OCI-M2 (cell line): ENCODE data around the gene RHCE.
"Not testable (repeated sequence)": the region's sequence is repeated elsewhere in the genome, so short reads cannot be mapped to it uniquely, and the experiment has no call there.

Source experiments
- DNase-seq: peaks from one replicate; lab custom pipeline; 2025; ENCODE audit not compliant: unreplicated experiment; lab: John Stamatoyannopoulos, UW

RHCE gene

DNA sequence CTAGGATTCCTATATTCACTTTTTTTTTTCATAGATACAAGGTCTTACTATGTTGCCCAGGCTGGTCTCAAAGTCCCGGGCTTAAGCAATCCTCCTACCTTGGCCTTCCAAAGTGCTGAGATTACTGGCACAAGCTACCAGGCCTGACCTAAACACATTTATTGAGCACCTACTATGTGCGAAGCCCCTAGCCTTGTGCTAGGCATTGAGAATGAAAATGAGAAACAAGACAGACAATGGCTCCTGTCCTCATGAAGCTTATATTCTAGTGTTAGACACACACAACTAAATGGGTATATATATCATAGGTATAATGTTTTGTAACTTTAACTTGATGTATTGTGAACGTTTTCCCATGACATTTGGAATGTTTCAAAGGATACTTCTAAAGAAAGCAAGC lies 71.0 kb downstream of the RHCE start:
- no peak for DNase-seq

DNA sequence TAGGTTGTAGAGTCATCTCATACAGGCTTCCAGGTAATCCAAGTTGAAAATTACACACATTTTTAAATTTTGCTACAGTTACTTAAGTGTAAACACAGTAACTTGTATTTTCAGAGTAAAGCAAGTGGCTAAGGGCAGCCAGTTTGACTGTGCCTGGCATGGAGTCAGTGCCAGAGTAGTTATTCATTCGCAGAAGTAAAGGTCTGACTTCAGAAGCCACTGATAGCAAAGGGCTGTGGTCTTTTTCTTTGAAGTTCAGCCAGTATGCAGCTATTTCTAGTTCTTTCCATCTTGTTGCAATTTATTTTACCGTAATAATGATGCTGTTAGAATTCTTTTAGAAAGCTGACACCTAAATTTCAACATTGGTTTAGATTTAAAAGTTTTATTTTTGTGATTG lies 73.1 kb downstream of the RHCE start:
- DNase-seq: no peak

DNA sequence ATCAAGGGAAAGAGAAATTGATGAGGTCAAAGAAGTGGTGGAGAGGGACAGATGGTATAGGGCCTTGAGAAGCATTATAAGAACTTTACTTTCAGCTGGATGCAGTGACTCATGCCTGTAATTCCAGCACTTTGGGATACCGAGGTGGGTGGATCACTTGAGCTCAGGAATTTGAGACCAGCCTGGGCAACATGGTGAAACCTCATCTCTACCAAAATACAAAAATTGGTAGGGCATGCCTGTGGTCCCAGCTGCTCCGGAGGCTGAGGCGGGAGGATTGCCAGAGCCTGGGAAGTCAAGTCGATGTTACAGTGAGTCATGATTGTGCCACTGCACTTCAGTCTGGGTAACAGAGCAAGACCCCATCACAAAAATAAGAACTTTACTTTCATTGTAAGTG lies 76.8 kb downstream of the RHCE start:
- no peak for DNase-seq

DNA sequence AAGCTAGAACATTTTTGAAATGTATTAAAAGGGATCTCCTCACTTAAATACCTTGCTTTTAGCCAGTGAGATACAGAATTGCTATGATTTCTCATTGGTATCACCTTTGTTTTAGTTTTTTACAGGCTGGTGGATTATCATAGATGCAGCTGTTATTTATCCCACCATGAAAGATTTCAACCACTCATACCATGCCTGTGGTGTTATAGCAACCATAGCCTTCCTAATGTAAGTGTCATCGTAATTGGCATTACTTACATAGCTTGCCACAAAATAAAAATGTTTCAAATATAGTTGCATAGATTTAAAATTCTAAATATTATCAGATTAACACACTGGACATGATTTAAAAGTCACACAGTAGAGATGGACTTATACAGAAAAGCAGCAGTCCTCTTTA lies 77.8 kb downstream of the RHCE start:
- no peak for DNase-seq

- no peak for DNase-seq
Measured at GRCh38 chr1:25341746-25342145, 78.9 kb downstream of the RHCE start.

DNA sequence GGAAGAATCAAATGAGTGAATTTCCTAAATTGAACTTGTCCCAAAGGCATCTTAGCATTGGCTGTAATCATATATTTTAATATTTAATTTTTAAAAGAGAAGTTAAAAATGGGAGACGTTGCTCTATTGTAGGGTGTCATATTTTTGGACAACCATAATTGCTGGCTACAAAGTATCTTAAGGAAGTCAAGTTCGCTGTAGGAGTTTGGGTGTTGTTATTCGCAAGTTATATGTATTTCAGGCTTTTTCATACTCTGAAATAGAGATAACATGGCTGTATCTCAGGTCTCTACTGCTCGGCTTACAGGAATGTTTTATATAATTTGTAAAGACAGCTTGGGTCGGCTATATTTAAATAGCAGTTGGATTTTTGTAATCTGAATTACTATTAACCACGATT lies 81.6 kb downstream of the RHCE start:
- DNase-seq: no peak

GRCh38 chr1:25338188-25338981 lies 82.2 kb downstream of the RHCE start, which contains the start of gene TMEM50A:
TMEM50A (plus strand) TSS chr1:25338334; CDS start chr1:25340487, 2,153 bp downstream.
- DNase-seq: peak; percentile 35

GRCh38 chr1:25337483-25338187 lies 83.0 kb downstream of the RHCE start:
- DNase-seq: not testable (repeated sequence)

- DNase-seq: not testable (repeated sequence)
Measured at GRCh38 chr1:25336922-25337354, 83.7 kb downstream of the RHCE start.

- not testable (repeated sequence) for DNase-seq
Measured at GRCh38 chr1:25329950-25330349, 90.7 kb downstream of the RHCE start.

- DNase-seq: not testable (repeated sequence)
Measured at GRCh38 chr1:25329336-25329735, 91.3 kb downstream of the RHCE start.

DNA sequence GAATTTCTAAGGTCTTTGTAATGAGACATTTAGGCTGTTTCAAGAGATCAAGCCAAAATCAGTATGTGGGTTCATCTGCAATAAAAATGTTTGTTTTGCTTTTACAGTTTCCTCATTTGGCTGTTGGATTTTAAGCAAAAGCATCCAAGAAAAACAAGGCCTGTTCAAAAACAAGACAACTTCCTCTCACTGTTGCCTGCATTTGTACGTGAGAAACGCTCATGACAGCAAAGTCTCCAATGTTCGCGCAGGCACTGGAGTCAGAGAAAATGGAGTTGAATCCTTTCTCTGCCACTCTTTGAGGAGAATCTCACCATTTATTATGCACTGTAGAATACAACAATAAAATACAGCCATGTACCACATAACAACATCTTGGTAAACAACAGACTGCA lies 91.8 kb downstream of the RHCE start:
- DNase-seq: not testable (repeated sequence)

DNA sequence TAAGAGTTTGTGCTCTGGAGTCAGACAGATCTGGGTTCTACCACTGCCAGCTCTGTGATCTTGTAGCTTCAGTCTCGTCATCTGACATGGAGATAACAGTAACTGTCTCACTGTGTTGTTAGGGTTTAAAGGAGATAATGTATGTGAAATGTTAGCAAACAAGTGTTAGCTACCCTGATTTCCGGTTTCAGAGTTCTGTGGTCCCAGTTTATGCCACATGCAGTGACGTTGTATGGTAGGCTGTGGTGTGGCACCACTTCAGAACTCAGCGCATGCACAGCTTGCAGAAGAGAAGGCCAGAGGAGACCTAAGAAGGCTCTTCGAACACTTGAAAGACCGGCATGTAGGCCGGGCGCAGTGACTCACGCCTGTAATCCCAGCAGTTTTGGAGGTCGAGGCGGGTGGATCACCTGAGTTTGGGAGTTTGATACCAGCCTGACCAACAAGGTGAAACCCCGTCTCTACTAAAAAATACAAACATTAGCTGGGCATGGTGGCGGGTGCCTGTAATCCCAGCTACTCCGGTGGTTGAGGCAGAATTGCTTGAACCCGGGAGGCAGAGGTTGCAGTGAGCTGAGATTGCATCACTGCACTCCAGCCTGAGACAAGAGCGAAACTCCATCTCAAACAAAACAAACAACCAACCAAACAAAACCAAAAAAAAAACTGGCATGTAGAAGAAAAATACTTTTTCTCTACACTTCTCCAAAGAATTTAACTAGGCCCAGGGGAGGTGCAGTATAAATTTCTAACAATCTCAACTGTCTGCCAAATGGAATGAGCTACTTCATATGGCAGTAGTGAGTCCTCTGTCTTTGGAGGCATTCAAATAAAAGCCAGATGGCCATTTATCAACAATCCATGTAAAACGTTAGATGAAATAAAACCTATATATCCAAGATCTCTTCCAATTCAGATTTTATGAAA lies 92.5 kb downstream of the RHCE start:
- DNase-seq: not testable (repeated sequence)

GRCh38 chr1:25324407-25324806 lies 96.2 kb downstream of the RHCE start:
- DNase-seq: not testable (repeated sequence)

GRCh38 chr1:25322127-25322526 lies 98.5 kb downstream of the RHCE start:
- not testable (repeated sequence) for DNase-seq

DNA sequence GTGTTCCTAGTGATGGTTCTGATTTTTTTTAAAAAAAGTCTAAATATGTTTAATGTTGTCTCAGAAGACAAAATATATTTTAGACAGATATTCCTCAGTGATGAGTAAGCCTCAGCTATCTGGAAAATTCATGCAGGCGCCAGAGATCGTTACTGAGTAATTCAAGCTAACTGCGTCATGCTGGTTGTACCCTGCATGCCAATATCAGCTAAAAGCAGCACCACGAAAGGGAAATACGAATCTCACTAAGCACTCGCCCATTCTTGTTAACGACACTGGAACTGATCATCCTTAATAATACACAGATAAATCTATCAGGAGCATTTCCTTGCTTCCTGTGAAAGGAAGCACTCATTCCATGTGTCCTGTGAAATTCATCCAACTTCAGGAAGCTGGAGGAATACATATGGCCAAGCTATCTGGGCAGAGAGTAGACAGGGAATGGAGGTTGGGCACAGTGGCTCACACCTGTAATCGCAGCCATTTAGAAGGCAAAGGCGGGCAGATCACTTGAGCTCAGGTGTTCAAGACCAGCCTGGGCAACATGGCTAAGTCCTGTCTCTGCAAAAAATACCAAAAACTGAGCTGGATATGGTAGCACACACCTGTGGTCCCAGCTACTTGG lies 100.2 kb downstream of the RHCE start:
- not testable (repeated sequence) for DNase-seq

DNA sequence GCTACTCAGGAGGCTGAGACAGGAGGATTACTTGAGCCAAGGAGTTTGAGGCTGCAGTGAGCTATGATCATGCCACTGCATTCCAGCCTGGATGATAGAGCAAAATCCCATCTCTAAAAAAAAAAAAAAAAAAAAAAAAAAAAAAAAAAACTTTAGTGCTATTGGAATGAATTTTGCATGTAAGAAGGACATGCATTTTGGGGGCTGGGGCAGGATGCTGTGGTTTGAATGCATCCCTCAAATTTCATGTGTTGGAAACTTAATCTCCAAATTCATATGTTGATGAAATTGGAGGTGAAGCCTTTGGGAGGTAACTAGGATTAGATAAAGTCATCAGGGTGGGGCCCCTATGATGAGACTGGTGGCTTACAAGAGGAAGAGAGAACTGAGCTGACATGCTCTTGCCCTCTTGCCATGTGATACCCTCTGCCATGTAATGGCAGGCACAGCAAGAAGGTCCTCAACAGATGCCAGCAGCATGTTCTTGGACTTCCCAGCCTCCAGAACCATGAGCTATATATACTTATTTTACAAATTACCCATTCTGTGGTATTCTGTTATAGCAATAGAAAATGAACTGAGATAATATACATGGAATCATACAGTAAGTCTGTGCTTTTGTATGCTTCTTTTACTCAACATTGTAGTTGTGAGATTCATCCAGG lies 107.7 kb downstream of the RHCE start:
- DNase-seq: not testable (repeated sequence)
